COLO668 (cell line): ENCODE data around the gene KDM6A.
"Not testable (repeated sequence)": the region's sequence is repeated elsewhere in the genome, so short reads cannot be mapped to it uniquely, and the experiment has no call there.

Experiments used
- DNase-seq: peaks from one replicate; lab custom pipeline; 2025; ENCODE audit not compliant: unreplicated experiment; lab: John Stamatoyannopoulos, UW

Gene KDM6A

DNA sequence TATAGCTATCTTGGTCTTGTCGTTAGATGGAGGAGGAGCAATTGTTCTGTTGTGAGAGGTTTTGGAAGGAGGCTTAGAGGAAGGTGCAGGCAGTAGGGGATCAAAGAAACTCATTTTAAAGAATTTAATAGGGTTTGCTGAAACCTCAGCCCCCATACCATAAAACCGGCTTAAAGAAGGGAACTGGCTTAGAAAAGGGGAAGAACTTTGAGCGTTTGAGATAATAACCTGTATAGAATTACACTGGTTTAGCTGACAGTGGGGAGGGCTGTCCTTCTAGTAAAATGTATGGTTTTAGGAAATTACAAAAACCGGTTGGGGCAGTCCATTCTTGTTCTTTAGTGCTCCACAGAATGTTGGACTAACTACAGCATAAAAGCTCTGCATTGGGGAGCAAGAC is 128.1 kb downstream of the KDM6A start:
- DNase-seq = no peak

- DNase-seq = no peak
Observed at GRCh38 chrX:45003085-45003484, 130.1 kb downstream of the KDM6A start.

DNA sequence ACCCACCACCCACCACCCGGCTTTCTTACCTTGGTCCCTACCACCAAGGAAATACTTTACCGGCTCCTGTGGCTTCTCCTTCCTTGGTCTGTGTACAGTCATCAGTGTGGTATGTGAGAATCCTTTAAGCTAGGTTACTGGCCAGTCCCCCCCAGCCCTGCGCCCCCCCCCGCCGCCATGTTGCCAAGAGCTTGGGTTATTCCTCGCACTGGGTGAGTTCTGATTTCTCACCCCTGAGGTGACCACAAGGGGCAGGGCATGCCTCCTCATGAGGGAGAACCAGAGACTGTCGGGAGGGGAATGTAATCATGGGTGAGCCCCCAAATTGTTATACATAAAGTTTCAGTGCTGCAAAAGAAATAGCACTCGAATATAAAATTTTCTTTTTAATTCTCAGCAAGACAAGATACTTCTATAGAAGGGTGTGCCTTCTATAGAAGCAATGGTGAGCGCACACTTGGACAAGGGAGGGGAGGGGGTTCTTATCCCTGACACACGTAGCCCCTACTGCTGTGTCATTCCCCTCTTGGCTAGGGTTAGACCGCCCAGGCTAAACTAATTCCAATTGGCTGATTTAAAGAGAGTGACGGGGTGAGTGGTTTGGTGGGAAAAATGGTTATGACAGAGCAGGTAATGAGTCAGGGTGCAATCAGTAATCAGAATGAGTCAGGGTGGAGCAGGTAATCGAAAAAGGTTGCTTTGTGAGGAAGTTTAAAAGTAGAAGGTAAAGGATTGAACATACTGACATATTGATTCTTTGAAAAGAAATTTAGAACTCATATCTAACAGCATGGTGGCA is 133.2 kb downstream of the KDM6A start:
- DNase-seq = no peak

- no peak for DNase-seq
Observed at GRCh38 chrX:45007598-45007997, 134.6 kb downstream of the KDM6A start.

GRCh38 chrX:45009371-45010000 is 136.5 kb downstream of the KDM6A start:
- DNase-seq = no peak

DNA sequence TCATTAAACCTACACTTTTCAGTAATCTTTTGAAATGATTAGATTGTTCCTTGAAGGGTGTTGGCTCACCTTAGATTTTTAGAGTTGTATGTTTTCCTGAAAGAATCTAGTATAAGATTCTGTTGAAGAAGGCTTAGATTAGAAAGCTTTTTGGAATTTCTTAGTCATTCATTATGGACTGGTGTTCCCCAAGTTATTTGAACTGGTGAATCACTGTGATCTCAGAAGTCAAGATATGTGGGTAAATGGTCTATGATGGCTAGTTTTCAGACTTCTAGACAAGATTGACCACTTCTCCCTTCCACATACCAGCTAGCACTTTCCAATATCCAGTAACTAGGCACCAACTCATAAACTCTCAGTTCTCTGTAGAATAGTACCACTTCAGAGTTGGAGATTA is 138.1 kb downstream of the KDM6A start:
- DNase-seq = no peak

DNA sequence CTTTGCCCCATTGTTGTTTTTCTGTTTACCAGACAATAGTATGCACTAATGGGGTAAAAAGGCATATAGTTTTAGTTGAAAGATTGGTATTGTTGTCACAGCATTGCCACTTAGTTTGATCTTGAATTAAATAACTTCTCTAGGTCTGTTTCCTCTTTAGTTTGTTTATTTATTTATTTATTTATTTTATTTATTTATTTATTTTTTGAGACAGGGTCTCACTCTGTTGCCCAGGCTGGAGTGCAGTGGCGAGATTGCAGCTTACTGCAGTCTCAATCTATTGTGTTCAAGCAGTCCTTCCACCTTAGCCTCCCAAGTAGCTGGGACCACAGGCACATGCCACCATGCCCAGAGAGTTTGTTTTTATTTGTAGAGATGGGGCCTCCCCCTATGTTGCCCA is 138.6 kb downstream of the KDM6A start:
- no peak for DNase-seq

DNA sequence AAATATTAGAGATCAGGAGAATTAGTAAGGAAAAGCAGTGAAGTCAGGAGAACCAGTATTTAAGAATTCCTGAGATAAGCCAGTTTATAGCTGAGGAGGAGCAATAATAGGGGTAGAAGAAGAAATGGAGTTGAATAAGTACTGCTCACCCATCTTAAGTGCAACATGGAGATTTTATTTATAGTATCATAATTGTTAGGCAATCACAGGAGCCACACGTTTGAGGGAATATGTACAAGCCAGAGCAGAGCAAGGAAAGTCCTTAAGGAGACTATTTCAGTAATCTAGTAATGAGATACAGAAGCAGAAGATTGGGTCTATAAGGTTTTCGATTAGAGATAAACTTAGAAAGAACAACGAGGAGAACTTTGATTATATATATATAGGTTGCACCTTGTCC is 145.0 kb downstream of the KDM6A start:
- DNase-seq = no peak

DNA sequence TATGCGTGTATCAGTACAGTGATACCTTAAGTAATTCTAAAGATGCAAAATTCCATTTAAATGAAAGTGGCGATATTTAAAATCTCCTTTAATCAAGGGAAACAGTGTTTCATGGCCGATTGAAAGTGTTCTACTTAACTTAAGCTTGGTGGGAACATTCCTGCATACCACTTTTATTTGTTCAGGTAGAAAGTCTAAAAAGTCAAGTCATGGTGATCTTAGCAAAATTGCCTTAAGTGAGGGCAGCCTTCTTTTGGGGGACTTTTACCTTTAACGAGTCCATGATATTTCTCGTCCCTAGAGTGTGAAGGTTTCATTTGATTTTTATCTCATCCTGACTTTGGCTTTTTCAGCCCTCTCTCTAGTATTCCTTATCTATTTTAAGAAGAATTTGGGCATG is 149.2 kb downstream of the KDM6A start:
- no peak for DNase-seq

GRCh38 chrX:45024501-45024900 is 151.5 kb downstream of the KDM6A start:
- DNase-seq = no peak

GRCh38 chrX:45026036-45026435 is 153.0 kb downstream of the KDM6A start:
- no peak for DNase-seq

DNA sequence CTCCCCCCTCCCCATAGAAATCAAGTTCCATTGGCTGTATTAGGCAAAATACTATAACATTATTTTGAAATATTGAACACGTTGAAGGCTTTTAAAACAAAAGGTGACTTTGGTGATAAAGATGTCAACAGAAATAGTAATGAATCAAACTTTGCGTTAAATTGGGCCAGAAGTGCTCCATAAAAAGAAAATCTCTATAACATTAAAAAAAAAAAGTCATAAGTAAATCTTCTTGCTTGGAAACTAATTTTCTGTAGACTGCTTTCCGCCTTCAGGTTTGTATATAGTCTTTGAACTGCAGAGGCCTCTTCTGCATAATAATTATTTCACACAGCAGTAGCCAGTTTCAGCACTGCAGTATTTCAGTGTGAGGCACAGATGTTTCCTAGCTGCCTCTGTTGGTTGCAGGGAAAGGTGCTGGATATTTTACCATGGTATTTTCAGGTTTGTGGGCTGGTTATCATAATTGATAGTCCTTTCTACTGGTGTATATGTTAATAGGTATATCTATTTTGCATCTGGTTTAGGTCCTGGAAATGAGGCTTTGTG is 158.9 kb downstream of the KDM6A start:
- no peak for DNase-seq

- no peak for DNase-seq
Observed at GRCh38 chrX:45035071-45035470, 162.1 kb downstream of the KDM6A start.

GRCh38 chrX:45036161-45036560 is 163.2 kb downstream of the KDM6A start:
- no peak for DNase-seq

- not testable (repeated sequence) for DNase-seq
Observed at GRCh38 chrX:45040137-45040536, 167.1 kb downstream of the KDM6A start.

DNA sequence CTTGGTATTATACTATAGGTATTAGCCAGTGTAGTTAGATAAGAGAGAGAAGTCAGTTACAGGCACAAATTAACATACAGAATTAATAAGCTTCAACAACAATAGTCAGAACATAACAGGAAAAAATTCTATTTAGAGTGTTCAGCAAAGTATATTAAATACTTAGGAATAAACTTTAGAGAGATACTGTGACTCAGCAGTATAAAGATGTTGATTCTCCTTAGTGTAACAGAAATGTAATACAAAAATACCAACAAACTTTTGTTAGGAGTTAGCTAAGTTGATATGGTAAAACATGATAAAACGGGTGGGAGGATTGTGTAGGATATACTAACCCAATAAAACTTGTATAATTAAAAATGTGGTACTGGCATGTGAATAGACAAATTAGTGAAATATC is 173.4 kb downstream of the KDM6A start:
- DNase-seq = no peak

GRCh38 chrX:45050558-45050957 is 177.6 kb downstream of the KDM6A start:
- no peak for DNase-seq

DNA sequence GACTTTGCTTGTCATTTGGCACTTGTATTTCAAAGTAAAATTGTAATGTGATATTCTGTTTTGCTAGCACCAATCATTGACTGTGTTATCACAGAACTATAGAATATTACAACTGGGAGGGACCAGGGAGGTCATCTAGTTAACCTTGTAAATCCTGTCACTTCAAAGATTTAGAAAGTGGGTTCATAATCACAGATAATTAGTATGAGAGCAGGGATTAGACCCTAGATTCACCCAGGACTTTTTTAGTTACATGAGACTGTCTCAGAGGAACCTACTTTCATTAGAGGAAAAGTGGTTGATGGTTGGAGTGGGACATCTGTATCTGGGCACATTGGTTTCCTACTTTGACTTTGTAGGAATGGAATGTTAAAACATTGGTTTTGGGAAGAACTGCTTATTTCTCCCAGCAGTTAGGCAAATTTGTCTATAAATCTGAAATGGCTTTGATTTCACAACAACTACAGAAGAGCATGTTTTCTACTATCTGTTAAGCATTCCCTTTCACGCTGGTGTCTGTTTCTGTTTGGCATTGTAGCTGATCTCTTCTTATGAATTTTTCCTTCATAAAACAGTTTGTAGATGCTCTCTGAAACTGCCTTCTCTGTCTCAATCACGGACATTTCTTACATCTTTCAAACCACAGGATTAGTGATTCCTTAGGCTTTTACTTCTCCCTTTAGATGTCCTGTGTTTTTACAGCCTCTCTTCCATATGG is 183.6 kb downstream of the KDM6A start:
- no peak for DNase-seq

GRCh38 chrX:45059906-45060305 is 186.9 kb downstream of the KDM6A start:
- not testable (repeated sequence) for DNase-seq

DNA sequence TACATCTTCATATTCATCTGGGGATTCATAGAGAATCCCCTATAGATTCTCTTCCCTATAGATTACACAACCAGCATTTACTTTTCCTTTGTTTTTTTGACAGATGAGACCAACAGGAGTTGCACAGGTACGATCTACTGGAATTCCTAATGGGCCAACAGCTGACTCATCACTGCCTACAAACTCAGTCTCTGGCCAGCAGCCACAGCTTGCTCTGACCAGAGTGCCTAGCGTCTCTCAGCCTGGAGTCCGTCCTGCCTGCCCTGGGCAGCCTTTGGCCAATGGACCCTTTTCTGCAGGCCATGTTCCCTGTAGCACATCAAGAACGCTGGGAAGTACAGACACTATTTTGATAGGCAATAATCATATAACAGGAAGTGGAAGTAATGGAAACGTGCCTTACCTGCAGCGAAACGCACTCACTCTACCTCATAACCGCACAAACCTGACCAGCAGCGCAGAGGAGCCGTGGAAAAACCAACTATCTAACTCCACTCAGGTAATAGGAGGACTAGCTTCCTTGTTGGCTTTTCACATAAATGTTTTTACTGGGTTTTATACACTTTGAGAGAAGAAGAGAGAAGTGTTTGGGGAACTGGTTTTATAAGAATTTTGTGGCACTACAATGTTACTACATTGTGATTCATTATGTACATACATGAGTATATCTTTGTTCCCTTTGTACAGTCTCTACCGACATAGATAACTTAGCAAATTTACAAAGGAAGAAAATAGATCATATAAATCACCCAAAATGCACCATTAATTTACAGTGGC is 190.5 kb downstream of the KDM6A start:
- no peak for DNase-seq

DNA sequence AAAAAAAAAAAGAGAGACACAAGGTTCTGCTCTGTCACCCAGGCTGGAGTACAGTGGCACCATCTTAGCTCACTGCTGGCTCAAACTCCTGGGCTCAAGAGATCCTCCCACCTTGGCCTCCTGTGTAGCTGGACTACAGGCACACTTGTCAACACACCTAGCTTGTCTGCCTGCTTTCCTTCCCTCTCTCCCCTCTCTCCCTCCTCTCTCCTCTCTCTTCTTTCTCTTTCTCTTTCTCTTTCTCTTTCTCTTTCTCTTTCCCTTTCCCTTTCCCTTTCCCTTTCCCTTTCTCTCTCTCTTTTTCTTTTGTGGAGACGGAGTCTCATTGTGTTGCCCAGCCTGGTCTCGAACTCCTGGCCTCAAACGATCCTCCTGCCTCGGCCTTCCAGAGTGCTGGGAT is 195.6 kb downstream of the KDM6A start:
- DNase-seq = no peak
